HepG2 (cell line): ENCODE data around the gene AKIRIN1. TPM values are rescaled to one million over a fixed set of nuclear protein-coding genes. Genes with fewer than 3 reads are reported as not detected.

Source experiments
- ATF1 ChIP-seq: IDR thresholded peaks from 2 replicates; pipeline ENCODE4 v1.6.1; 2016; ENCODE audit warnings: mild to moderate bottlenecking, control low read depth
- ERF ChIP-seq: IDR thresholded peaks from 2 replicates; pipeline ENCODE4 v1.6.1; 2018; ENCODE audit warnings: missing biosample characterization, missing genetic modification reagents
- NKX3-1 ChIP-seq: sonication (generic); formaldehyde crosslinking; IDR thresholded peaks from 2 replicates; pipeline ENCODE4 v1.5.0; 2020; ENCODE audit warnings: missing genetic modification reagents
- SCMH1 ChIP-seq: sonication (generic); formaldehyde crosslinking; IDR thresholded peaks from 2 replicates; pipeline ENCODE4 v1.9.0; 2021; ENCODE audit warnings: missing genetic modification reagents, mild to moderate bottlenecking, borderline replicate concordance
- TFDP1 ChIP-seq: IDR thresholded peaks from 2 replicates; pipeline ENCODE4 v1.6.1; 2016; ENCODE audit warnings: missing compliant biosample characterization, missing genetic modification reagents, borderline replicate concordance
- ZBTB14 ChIP-seq: sonication (generic); formaldehyde crosslinking; IDR thresholded peaks from 2 replicates; pipeline ENCODE4 v1.4.0; 2020; ENCODE audit warnings: missing genetic modification reagents
- ZBTB42 ChIP-seq: sonication (generic); formaldehyde crosslinking; IDR thresholded peaks from 2 replicates; pipeline ENCODE4 v1.5.0; 2020; ENCODE audit warnings: mild to moderate bottlenecking, missing genetic modification reagents
- ZFP82 ChIP-seq: sonication (generic); formaldehyde crosslinking; IDR thresholded peaks from 2 replicates; pipeline ENCODE4 v1.5.1; 2020; ENCODE audit warnings: mild to moderate bottlenecking, missing genetic modification reagents, borderline replicate concordance
- ZNF121 ChIP-seq: sonication (generic); formaldehyde crosslinking; IDR thresholded peaks from 2 replicates; pipeline ENCODE4 v1.5.0; 2020; ENCODE audit warnings: mild to moderate bottlenecking, missing genetic modification reagents
- ZNF138 ChIP-seq: sonication (generic); formaldehyde crosslinking; IDR thresholded peaks from 2 replicates; pipeline ENCODE4 v1.5.0; 2020; ENCODE audit warnings: mild to moderate bottlenecking, low read depth, missing genetic modification reagents
- ZNF180 ChIP-seq: sonication (generic); formaldehyde crosslinking; IDR thresholded peaks from 2 replicates; pipeline ENCODE4 v1.4.0; 2020; ENCODE audit warnings: low read depth, missing genetic modification reagents, borderline replicate concordance
- ZNF24 ChIP-seq: fragments of 450-650 bp; IDR thresholded peaks from 2 replicates; pipeline ENCODE4 v1.6.1; 2017; ENCODE audit warnings: antibody characterized with exemption, mild to moderate bottlenecking
- ZNF253 ChIP-seq: sonication (generic); formaldehyde crosslinking; IDR thresholded peaks from 2 replicates; pipeline ENCODE4 v1.8.0; 2022; ENCODE audit warnings: mild to moderate bottlenecking, missing genetic modification reagents, borderline replicate concordance
- ZNF296 ChIP-seq: sonication (generic); formaldehyde crosslinking; conservative IDR thresholded peaks from 2 replicates; pipeline ENCODE4 v1.5.0; 2020; ENCODE audit warnings: mild to moderate bottlenecking, missing genetic modification reagents
- ZNF317 ChIP-seq: sonication (generic); formaldehyde crosslinking; IDR thresholded peaks from 2 replicates; pipeline ENCODE4 v1.5.0; 2020; ENCODE audit warnings: mild to moderate bottlenecking, missing genetic modification reagents
- ZNF547 ChIP-seq: sonication (generic); formaldehyde crosslinking; IDR thresholded peaks from 2 replicates; pipeline ENCODE4 v1.5.1; 2020; ENCODE audit warnings: mild to moderate bottlenecking, missing genetic modification reagents
- ZNF770 ChIP-seq: sonication (generic); formaldehyde crosslinking; IDR thresholded peaks from 2 replicates; pipeline ENCODE4 v1.5.0; 2020; ENCODE audit warnings: mild to moderate bottlenecking, missing genetic modification reagents
- ZNF879 ChIP-seq: sonication (generic); formaldehyde crosslinking; IDR thresholded peaks from 2 replicates; pipeline ENCODE4 v1.8.1; 2023; ENCODE audit warnings: missing genetic modification reagents
- ZSCAN22 ChIP-seq: sonication (generic); formaldehyde crosslinking; IDR thresholded peaks from 2 replicates; pipeline ENCODE4 v1.4.0; 2020; ENCODE audit warnings: mild to moderate bottlenecking, missing genetic modification reagents
- ZSCAN25 ChIP-seq: sonication (generic); formaldehyde crosslinking; IDR thresholded peaks from 2 replicates; pipeline ENCODE4 v1.8.0; 2022; ENCODE audit warnings: mild to moderate bottlenecking, missing genetic modification reagents
- polyA plus RNA-seq, 8 experiments: library from polyadenylated mRNA; depleted of rRNA in 3 of 8; stranded (reverse) in 7 of 8; unstranded in 1 of 8; fragments of >200 nt; fragmentation: Illumina TruSeq in 4 of 8; extraction: Trizol in 4 of 8; gene quantifications; 2 replicates each; pipeline versions ENCODE4 v1.2.1 to v1.2.3, GENCODE V29; 2011 to 2016; ENCODE audit warnings: low read depth in 4 of 8, missing spikeins in 1 of 8, mixed read lengths in 1 of 8; ENCODE audit not compliant: insufficient read depth in 1 of 8
- total RNA-seq, 5 experiments: library from RNA; depleted of rRNA; stranded (reverse); fragments of >200 nt; fragmentation: Illumina TruSeq; extraction: Trizol; gene quantifications; 2 replicates each; pipeline ENCODE4 v1.2.3, GENCODE V29; 2016; ENCODE audit warnings: low read depth in 1 of 5
- TF ChIP-seq, protein P1 (sequence below): sonication (generic); formaldehyde crosslinking; IDR thresholded peaks from 2 replicates; pipeline ENCODE4 v1.4.0; 2020; ENCODE audit warnings: missing genetic modification reagents

AKIRIN1 gene
- total and polyA plus RNA-seq, 2 of the 13 experiments (the other 11 are each of a cell fraction or from before 2014, with no cell fraction given), result 123 to 157 TPM

- TF ChIP-seq ZNF121, result no peak
- TF ChIP-seq ZSCAN22 (CRISPR knock-in tag), result no peak
- no peak for TF ChIP-seq ZNF24
- TF ChIP-seq ZNF547 (CRISPR knock-in tag), result no peak
- 0 out of 2 replicates have a peak, but pooled peaks have one; percentile 40 for TF ChIP-seq NKX3-1 (CRISPR knock-in tag)
- no peak for TF ChIP-seq TFDP1
- TF ChIP-seq ZNF296 (CRISPR knock-in tag), result no peak
- peak; percentile 88 for TF ChIP-seq ATF1 (CRISPR knock-in tag)
- TF ChIP-seq ZNF770 (CRISPR knock-in tag), result peak; percentile 90
- TF ChIP-seq SCMH1, result no peak
- no peak; the same call in 1 of the 2 replicates for TF ChIP-seq ZNF180 (CRISPR knock-in tag)
- no peak for TF ChIP-seq ZSCAN25 (CRISPR knock-in tag)
- 0 out of 2 replicates have a peak, but pooled peaks have one; percentile 21 for TF ChIP-seq ZBTB14 (CRISPR knock-in tag)
- TF ChIP-seq ZFP82 (CRISPR knock-in tag), result no peak
- TF ChIP-seq ZBTB42 (CRISPR knock-in tag), result no peak
- peak; percentile 35; the same call in 1 of the 2 replicates for TF ChIP-seq ZNF138 (CRISPR knock-in tag)
- TF ChIP-seq, protein P1, sequence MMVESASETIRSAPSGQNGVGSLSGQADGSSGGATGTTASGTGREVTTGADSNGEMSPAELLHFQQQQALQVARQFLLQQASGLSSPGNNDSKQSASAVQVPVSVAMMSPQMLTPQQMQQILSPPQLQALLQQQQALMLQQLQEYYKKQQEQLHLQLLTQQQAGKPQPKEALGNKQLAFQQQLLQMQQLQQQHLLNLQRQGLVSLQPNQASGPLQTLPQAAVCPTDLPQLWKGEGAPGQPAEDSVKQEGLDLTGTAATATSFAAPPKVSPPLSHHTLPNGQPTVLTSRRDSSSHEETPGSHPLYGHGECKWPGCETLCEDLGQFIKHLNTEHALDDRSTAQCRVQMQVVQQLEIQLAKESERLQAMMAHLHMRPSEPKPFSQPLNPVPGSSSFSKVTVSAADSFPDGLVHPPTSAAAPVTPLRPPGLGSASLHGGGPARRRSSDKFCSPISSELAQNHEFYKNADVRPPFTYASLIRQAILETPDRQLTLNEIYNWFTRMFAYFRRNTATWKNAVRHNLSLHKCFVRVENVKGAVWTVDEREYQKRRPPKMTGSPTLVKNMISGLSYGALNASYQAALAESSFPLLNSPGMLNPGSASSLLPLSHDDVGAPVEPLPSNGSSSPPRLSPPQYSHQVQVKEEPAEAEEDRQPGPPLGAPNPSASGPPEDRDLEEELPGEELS, result peak; percentile 31
- TF ChIP-seq ERF (CRISPR knock-in tag), result 0 out of 2 replicates have a peak, but pooled peaks have one; percentile 17
- TF ChIP-seq ZNF253 (CRISPR knock-in tag), result no peak
- no peak for TF ChIP-seq ZNF317
- no peak for TF ChIP-seq ZNF879
Observed at GRCh38 chr1:39026051-39026865, 35.2 kb downstream of the AKIRIN1 start, which contains the start of gene NDUFS5 (continued).
